Measurements from ENCODE around the gene KCNG3. TPM values are rescaled to one million over a fixed set of nuclear protein-coding genes. Genes with fewer than 3 reads are reported as not detected.

Gene KCNG3
- total RNA-seq, 1 experiment from 2014 or later = 4.3 TPM

DNA sequence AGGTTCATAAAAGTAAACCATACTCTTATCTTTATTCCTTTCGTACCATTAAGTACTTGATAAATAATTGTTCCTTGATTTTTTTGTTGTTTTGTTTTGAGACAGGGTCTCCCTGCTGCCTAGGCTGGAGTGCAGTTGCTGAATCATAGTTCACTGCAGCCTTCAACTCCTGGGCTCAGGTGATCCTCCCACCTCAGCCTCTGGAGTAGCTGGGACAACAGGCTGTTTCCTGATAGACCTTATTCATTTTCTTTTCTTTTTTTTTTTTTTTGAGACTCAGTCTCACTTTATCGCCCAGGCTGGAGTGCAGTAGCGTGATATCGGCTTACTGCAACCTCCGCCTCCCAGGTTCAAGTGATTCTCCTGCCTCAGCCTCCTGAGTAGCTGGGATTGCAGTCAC, 5.5 kb downstream of the KCNG3 start:
- no peaks in the 10 kb centered on the region for H3K27me3 ChIP-seq (ENCODE audit: control insufficient read depth, insufficient read depth, low read length)
- intact Hi-C loops (cut with micrococcal nuclease; ENCODE audit: unreplicated experiment) = no loop called here
- ATAC-seq (no peak), DNase-seq (ENCODE audit: low read depth, low spot score) (no peak)
- no peaks in the 10 kb centered on the region for H3K9me3 ChIP-seq (ENCODE audit: control insufficient read depth, insufficient read depth, low read depth, low read length)
- H3K4me1 ChIP-seq (ENCODE audit: control insufficient read depth, insufficient read depth, low read length) = peaks cover 13% of the 10 kb centered on the region
- in situ Hi-C loops (cut with HindIII; ENCODE audit: low pct_unique_long_range_greater_than_20kb, low sequenced_read_pairs) = no loop called here
- CTCF ChIA-PET = no interaction called here
- no TSS peak for BruUV-seq (replicated peaks)
- H3K27ac ChIP-seq (ENCODE audit: low read length) = no peak overlapping the region
- no peak overlapping the region for H3K4me3 ChIP-seq (ENCODE audit: low read depth in 2 of 2, low read length in 2 of 2)
- no peaks in the 10 kb centered on the region for H3K36me3 ChIP-seq (ENCODE audit: control insufficient read depth, insufficient read depth, low read length)
- TF ChIP-seq TCF7L2 (IDR thresholded peaks at IDR 0.05; ENCODE audit: low read depth, low read length) (no peak), SIN3A (IDR thresholded peaks at IDR 0.05; ENCODE audit: borderline replicate concordance, insufficient read depth, low read depth, low read length) (no peak), POLR2AphosphoS5 (IDR thresholded peaks at IDR 0.05; ENCODE audit: low read depth, low read length) (no peak)
- TF ChIP-seq, protein P1, sequence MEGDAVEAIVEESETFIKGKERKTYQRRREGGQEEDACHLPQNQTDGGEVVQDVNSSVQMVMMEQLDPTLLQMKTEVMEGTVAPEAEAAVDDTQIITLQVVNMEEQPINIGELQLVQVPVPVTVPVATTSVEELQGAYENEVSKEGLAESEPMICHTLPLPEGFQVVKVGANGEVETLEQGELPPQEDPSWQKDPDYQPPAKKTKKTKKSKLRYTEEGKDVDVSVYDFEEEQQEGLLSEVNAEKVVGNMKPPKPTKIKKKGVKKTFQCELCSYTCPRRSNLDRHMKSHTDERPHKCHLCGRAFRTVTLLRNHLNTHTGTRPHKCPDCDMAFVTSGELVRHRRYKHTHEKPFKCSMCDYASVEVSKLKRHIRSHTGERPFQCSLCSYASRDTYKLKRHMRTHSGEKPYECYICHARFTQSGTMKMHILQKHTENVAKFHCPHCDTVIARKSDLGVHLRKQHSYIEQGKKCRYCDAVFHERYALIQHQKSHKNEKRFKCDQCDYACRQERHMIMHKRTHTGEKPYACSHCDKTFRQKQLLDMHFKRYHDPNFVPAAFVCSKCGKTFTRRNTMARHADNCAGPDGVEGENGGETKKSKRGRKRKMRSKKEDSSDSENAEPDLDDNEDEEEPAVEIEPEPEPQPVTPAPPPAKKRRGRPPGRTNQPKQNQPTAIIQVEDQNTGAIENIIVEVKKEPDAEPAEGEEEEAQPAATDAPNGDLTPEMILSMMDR (IDR thresholded peaks at IDR 0.05) = no peak
- TF ChIP-seq, protein P2, sequence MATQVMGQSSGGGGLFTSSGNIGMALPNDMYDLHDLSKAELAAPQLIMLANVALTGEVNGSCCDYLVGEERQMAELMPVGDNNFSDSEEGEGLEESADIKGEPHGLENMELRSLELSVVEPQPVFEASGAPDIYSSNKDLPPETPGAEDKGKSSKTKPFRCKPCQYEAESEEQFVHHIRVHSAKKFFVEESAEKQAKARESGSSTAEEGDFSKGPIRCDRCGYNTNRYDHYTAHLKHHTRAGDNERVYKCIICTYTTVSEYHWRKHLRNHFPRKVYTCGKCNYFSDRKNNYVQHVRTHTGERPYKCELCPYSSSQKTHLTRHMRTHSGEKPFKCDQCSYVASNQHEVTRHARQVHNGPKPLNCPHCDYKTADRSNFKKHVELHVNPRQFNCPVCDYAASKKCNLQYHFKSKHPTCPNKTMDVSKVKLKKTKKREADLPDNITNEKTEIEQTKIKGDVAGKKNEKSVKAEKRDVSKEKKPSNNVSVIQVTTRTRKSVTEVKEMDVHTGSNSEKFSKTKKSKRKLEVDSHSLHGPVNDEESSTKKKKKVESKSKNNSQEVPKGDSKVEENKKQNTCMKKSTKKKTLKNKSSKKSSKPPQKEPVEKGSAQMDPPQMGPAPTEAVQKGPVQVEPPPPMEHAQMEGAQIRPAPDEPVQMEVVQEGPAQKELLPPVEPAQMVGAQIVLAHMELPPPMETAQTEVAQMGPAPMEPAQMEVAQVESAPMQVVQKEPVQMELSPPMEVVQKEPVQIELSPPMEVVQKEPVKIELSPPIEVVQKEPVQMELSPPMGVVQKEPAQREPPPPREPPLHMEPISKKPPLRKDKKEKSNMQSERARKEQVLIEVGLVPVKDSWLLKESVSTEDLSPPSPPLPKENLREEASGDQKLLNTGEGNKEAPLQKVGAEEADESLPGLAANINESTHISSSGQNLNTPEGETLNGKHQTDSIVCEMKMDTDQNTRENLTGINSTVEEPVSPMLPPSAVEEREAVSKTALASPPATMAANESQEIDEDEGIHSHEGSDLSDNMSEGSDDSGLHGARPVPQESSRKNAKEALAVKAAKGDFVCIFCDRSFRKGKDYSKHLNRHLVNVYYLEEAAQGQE (IDR thresholded peaks at IDR 0.05; ENCODE audit: insufficient read depth in 1 of 2, low read depth in 2 of 2, low read length in 1 of 2) = no peak
- POLR2A ChIA-PET = no interaction called here

DNA sequence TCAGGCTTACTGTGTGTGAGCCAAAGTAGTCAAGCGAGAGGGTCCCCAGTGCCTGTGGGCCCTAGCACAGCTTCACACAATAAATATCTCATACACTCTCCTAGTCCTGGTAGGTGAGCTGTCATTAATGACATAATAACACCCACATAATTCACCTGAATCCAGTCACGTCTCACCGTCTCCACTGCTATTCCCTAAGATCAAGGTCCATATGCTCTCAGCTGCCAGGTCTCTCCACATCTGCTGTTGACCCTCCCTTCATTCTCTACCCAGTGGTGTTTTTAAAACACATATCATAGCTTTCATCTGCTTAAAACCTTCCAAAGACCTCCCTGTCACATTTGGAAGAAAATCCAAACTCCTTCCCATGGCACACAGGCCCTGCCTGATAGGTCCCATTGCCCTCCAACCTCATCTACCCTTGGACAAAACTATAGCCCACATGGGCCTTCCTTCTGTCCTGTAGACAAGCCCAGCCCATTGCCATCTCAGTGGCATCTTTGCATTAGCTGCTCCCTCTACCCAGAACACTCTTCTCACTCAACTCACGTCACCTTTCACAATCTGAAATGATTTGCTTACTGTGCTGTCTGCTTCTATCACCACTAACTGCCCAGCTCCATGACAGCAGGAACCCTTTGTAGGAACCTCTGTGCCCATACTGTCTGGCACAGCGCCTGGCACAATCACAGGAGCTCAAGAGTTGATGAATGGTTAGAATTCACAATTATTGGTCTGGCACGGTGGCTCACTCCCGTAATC, 7.5 kb downstream of the KCNG3 start:
- Histone ChIP-seq H3K4me3 (ENCODE audit: low read depth in 2 of 2, low read length in 2 of 2) (no peak overlapping the region), H3K9me3 (ENCODE audit: control insufficient read depth, insufficient read depth, low read depth, low read length) (no peaks in the 10 kb centered on the region), H3K36me3 (ENCODE audit: control insufficient read depth, insufficient read depth, low read length) (no peaks in the 10 kb centered on the region), H3K27me3 (ENCODE audit: control insufficient read depth, insufficient read depth, low read length) (no peaks in the 10 kb centered on the region), H3K4me1 (ENCODE audit: control insufficient read depth, insufficient read depth, low read length) (no peaks in the 10 kb centered on the region; the same call in 1 of the 2 replicates), H3K27ac (ENCODE audit: low read length) (no peak overlapping the region)
- in situ Hi-C loops (cut with HindIII; ENCODE audit: low pct_unique_long_range_greater_than_20kb, low sequenced_read_pairs) (no loop called here), intact Hi-C loops (cut with micrococcal nuclease; ENCODE audit: unreplicated experiment) (no loop called here)
- DNase-seq (ENCODE audit: low read depth, low spot score) (no peak), ATAC-seq (no peak)
- no peak for TF ChIP-seq TCF7L2 (IDR thresholded peaks at IDR 0.05; ENCODE audit: low read depth, low read length)
- TF ChIP-seq POLR2AphosphoS5 (IDR thresholded peaks at IDR 0.05; ENCODE audit: low read depth, low read length) = no peak
- TF ChIP-seq SIN3A (IDR thresholded peaks at IDR 0.05; ENCODE audit: borderline replicate concordance, insufficient read depth, low read depth, low read length) = no peak
- TF ChIP-seq, protein P2 (IDR thresholded peaks at IDR 0.05; ENCODE audit: insufficient read depth in 1 of 2, low read depth in 2 of 2, low read length in 1 of 2) = no peak
- TF ChIP-seq, protein P1 (IDR thresholded peaks at IDR 0.05) = no peak
- CTCF ChIA-PET = no interaction called here
- POLR2A ChIA-PET = no interaction called here
- BruUV-seq (replicated peaks) = no TSS peak
